Uterus (tissue), 2 donors: ENCODE data around the gene GALT.

ENCODE experiments used
- CTCF ChIP-seq, 4 experiments: fragments of 200-600 bp in 2 of 4; fragments of 450-650 bp in 2 of 4; sonication (generic) in 2 of 4; IDR thresholded peaks; one replicate each; pipeline ENCODE4 v1.5.1; 2016 to 2019; ENCODE audit warnings: antibody characterized with exemption in 4 of 4, mild to moderate bottlenecking in 2 of 4, moderate library complexity in 1 of 4
- POLR2A ChIP-seq, 2 donors: fragments of 450-650 bp; IDR thresholded peaks; one replicate each; pipeline ENCODE4 v1.6.1; 2016; ENCODE audit warnings: antibody characterized with exemption in 2 of 2, mild to moderate bottlenecking in 1 of 2, moderate library complexity in 1 of 2

GRCh38 chr9:34647651-34648050 is 1.2 kb downstream of the GALT start:
- TF ChIP-seq CTCF (IDR thresholded peaks at IDR 0.05) (no peak), POLR2A (IDR thresholded peaks at IDR 0.05) (no peak)
